Uterus (tissue), 2 donors: Measurements from ENCODE around the gene KRTAP5-5.

ENCODE experiments used
- POLR2A ChIP-seq, 2 donors: fragments of 450-650 bp; IDR thresholded peaks; one replicate each; pipeline ENCODE4 v1.6.1; 2016; ENCODE audit warnings: antibody characterized with exemption in 2 of 2, mild to moderate bottlenecking in 1 of 2, moderate library complexity in 1 of 2
- TF ChIP-seq, protein P1 (sequence below), 4 experiments: fragments of 200-600 bp in 2 of 4; fragments of 450-650 bp in 2 of 4; sonication (generic) in 2 of 4; IDR thresholded peaks; one replicate each; pipeline ENCODE4 v1.5.1; 2016 to 2019; ENCODE audit warnings: antibody characterized with exemption in 4 of 4, mild to moderate bottlenecking in 2 of 4, moderate library complexity in 1 of 4

DNA sequence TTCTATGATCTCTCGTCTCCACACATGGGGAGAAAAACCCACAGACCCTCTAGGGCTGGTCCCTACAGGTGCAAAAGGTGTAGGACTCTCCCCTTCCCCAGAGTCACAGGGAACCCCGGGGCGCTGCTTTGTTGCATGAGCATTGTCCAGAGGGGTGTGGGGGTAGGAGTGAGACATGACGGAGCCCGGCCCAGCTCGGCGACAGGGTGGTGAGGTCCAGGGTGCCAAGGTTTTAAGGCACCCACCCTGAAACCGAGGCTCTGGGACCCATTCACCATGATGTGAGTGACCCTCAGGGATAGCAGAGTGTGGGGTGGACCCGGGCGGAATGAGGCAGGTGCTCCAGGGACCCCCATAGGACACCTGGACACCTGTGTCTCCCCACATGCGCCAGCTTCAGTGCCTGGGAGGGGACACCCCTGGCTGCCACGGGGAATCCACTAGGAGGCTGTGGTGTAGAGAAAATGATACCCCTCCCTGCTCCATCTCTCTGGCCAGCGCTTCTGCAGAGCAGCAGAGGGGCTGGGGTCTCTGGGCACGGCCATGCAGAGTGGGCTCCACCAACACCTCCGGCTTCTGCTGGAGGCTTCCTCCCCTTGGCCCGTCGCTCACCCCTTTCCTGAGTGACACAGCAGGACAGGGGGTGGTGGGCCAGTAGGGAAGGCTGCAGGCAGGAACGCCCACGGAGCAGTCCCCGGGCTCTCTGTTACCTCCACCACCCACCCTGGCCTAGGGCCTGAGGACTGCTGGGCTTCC, 15.2 kb downstream of the KRTAP5-5 start:
- TF ChIP-seq, protein P1, sequence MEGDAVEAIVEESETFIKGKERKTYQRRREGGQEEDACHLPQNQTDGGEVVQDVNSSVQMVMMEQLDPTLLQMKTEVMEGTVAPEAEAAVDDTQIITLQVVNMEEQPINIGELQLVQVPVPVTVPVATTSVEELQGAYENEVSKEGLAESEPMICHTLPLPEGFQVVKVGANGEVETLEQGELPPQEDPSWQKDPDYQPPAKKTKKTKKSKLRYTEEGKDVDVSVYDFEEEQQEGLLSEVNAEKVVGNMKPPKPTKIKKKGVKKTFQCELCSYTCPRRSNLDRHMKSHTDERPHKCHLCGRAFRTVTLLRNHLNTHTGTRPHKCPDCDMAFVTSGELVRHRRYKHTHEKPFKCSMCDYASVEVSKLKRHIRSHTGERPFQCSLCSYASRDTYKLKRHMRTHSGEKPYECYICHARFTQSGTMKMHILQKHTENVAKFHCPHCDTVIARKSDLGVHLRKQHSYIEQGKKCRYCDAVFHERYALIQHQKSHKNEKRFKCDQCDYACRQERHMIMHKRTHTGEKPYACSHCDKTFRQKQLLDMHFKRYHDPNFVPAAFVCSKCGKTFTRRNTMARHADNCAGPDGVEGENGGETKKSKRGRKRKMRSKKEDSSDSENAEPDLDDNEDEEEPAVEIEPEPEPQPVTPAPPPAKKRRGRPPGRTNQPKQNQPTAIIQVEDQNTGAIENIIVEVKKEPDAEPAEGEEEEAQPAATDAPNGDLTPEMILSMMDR (IDR thresholded peaks at IDR 0.05): no peak
- no peak for TF ChIP-seq POLR2A (IDR thresholded peaks at IDR 0.05)
